ENCODE data around the gene FSIP1.

FSIP1 gene

DNA sequence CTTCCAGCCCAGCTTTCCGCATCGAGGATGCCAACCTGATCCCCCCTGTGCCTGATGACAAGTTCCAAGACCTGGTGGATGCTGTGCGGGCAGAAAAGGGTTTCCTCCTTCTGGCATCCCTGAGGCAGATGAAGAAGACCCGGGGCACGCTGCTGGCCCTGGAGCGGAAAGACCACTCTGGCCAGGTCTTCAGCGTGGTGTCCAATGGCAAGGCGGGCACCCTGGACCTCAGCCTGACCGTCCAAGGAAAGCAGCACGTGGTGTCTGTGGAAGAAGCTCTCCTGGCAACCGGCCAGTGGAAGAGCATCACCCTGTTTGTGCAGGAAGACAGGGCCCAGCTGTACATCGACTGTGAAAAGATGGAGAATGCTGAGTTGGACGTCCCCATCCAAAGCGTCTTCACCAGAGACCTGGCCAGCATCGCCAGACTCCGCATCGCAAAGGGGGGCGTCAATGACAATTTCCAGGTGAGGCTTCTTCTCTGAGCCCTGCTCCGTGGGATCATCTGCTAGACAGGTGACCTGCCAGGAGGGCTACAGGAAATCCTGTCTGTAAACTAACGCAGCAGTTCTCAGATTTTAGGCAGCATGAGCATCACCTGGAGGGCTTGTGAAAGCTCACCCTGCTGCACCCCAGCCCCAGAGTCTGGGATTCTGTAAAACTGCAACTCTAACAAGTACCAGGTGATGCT lies 200.2 kb downstream of the FSIP1 start:
- peak; percentile 69 for DNase-seq (ENCODE audit: low spot score)

DNA sequence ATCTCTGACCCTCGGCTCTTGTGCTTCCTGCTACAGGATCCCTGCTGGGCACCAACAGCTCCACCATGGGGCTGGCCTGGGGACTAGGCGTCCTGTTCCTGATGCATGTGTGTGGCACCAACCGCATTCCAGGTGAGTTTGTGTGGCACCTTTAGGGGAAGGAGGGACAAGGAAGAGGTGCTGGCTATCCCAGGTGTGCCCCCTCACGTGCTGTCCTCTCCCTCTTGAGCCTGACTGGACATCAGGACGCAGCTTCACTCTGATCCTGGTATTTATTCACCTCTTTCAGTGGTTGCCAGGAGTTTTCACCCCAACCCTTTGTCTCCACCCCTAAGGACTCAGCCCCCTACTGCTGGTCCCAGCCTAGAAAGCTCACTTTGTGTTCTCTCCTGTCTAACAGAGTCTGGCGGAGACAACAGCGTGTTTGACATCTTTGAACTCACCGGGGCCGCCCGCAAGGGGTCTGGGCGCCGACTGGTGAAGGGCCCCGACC lies 200.8 kb downstream of the FSIP1 start:
- DNase-seq (ENCODE audit: low spot score) = peak; percentile 86

DNA sequence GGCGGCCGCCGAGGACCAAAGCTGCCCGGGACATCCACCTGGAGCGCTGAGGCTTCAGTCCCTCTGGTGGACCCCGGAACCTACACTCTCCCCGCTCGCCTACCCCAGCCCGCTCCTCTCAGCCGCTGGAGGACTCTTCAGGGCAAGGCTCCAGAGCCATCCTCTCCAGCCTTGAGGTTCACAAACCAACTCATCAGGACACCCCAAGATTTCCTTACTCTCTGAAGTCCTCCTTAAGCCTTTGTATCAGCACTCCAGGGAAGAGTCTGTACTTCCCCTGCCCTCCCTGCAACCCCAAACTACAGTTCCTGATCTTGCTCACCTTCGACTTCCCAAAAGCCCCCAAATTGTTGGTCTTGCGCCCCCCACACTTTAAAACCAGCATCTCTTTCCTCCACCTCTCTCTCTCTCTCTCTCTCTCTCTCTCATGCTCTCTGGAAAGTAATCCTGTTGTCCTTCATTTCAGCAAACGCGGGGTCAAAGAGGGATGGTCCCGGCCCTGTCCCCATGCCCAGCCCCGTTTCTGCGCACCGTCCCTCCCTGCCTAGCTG lies 201.3 kb downstream of the FSIP1 start:
- no peak for DNase-seq (ENCODE audit: low spot score)

DNA sequence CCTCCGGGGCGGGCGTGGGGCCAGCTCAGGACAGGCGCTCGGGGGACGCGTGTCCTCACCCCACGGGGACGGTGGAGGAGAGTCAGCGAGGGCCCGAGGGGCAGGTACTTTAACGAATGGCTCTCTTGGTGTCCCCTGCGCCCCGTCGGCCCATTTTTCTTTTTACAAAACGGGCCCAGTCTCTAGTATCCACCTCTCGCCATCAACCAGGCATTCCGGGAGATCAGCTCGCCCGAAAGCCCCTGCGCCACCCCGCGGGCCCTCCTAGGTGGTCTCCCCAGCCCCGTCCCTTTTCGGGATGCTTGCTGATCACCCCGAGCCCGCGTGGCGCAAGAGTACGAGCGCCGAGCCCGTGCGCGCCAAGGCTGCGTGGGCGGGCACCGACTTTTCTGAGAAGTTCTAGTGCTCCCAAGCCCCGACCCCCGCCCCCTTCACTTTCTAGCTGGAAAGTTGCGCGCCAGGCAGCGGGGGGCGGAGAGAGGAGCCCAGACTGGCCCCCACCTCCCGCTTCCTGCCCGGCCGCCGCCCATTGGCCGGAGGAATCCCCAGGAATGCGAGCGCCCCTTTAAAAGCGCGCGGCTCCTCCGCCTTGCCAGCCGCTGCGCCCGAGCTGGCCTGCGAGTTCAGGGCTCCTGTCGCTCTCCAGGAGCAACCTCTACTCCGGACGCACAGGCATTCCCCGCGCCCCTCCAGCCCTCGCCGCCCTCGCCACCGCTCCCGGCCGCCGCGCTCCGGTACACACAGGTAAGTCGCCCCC lies 202.0 kb downstream of the FSIP1 start, which contains the start of gene THBS1:
THBS1 (plus strand) TSS at position 595 of the 757 bp plus-strand sequence. CDS start 779 bp downstream, outside the sequence.
- DNase-seq (ENCODE audit: low spot score) = peak; percentile 96

DNA sequence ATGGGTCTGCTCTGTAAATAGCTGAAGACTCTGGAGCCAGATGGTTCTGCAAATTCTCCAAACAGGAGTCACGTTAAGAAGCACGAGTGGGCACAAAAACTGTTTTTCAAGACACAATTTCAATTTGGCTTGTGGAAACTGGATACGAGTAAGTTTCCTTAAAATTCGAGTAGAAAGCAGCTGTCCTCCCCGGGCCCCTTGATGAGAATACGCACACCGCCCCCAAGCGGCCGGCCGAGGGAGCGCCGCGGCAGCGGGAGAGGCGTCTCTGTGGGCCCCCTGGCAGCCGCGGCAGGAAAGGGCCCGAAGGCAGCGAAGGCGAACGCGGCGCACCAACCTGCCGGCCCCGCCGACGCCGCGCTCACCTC lies 202.5 kb downstream of the FSIP1 start:
- DNase-seq (ENCODE audit: low spot score) = peak; percentile 94

DNA sequence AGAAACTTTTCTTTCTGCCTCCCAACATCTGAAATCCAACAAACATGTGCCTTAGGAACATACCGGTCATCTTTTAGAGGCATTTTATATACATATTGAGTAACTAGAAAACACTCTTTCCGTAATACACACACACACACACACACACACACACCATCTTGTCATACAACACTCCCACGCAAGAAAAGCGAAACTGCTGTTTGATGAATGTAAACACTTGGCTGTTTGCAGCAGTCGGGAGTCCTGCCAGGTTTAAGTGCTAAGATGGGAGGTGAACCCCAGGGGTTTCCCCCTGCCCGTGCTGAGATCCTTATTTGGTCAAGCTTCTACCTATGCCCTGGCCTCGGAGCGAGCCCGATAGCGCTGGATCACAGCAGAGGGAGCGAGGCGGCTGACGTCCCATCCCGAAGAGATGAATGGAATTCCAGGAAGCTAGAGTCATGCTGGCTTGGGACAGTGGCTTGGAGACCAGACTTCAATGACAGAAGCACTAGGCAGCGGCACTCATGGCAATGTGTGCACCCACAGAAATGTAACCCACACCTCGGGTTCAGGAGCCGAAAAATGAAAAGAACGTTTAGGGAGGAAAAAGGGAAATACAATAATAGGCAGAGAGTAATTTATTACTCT lies 203.0 kb downstream of the FSIP1 start:
- peak; percentile 98 for DNase-seq (ENCODE audit: low spot score)

DNA sequence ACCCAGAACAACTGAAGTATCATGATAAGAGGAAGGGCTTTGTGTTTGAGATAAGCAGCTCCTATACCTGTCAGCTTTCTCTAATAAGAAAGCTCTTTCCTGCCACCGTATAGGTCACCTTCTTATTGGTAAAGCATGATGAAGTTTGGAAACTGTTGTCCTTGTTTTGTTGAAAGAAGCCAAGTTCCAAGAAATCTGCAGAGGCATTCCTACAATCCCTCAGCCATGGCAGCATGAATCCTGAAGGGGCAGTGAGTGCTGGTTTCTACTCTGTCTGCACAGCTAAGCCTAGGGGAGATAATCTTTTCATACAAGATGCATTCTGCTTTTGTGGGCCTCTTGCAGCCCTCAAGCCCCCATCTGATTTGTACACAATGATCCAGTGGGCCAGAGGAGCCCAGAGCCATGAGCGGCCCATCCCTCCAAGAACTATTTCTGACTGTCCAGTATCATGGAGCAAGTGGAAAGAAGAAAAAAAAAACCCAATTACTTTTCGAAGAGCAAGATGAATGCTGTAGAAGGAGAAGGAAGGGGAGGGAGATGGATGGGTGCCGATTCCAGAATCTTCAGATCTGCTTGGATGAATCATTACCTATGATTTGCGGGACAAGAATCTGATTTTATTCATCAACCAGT lies 203.7 kb downstream of the FSIP1 start:
- DNase-seq (ENCODE audit: low spot score) = peak; percentile 36

DNA sequence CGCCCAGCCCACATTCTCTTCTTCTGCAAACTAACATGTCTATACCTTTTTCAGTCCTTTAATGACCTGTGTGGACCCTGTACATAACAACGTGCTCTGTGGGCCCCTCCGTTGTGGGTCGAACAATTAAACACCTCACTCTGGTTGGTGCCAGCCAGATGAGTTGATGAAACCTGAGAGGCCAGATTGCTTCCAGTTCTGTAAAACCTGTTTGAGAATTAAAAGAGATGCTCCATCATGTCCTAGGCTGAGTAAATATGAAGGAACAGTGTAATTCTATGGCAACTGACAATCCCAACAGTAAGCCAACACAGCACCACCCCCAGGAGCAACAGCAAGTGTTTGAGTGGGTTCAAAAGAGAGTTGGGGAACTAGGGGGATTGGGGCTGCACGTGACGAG lies 207.5 kb downstream of the FSIP1 start:
- DNase-seq (ENCODE audit: low spot score) = no peak

DNA sequence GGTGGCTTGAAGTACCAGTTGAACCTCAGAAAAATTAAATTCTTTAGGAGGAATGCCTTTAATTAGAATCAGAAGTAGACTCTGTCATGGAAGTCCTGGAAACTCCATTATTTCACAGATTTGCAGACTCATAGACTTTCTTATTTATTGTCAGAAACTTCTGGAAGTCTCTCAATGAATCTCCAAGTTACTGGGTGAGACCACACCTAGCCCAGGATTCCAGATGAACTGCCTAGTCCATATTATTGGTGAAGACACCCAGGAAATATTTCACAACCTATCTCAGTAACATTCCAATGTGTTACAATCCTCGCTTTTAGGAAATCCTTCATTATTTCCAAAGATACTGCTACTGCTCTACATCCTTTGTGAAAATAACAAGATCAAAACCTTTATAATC lies 208.2 kb downstream of the FSIP1 start:
- no peak for DNase-seq (ENCODE audit: low spot score)

DNA sequence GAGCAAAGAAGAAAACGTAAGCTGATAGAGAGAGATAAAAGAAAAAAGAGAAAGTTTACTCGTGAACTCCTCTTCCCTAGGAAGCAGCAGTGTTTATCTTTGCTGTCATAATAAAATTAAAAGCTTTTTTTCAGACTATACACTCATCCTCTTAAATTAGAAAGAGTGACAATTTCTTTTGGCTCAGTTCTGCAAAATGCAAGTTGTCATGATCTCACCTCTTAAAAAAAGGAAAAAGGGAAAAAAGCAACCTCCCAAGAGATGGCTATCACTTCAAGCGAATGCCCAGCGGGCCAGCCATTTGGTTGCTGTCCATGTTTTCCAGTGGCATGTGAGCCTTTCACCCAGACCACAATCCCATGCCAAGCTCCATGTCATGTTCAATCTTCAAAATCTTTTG lies 208.8 kb downstream of the FSIP1 start:
- DNase-seq (ENCODE audit: low spot score) = no peak

DNA sequence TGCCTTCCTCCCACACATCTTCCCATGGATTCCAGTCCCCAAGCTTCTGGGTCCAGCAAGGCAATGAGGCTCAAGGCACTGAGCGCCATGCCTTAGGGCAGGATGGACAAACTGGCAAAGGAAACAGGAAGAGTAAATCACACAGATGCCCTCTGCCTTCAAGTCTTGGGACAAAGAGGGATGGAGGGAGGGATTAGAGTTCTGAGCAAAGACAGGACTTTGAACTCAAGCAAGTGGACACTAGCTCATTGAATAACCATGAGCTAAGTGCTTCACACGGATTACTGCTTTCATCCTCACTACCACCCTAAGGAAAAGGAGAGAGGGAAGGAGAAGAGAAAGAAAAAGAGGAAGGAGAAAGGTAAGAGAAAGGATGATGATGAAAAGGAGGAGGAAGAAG lies 209.4 kb downstream of the FSIP1 start:
- no peak for DNase-seq (ENCODE audit: low spot score)

DNA sequence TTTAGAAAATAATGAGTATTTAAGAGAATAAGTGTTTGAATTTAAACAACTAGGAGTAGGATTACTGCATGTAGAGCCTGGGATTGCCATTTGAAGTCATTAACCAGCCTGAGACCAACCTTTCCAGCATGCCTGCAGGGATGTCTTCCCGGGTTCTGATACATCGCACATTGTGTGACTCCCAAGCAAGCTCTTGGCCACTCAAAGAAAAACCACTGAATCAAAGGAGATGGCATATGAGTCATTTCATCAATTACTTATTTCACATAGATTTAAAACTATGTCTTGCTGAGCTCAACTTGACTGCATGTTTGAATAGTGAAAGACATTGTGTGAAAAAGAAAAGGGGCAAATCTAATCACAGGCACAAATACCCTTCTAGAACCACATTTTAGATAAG lies 216.8 kb downstream of the FSIP1 start:
- DNase-seq (ENCODE audit: low spot score) = peak; percentile 41

DNA sequence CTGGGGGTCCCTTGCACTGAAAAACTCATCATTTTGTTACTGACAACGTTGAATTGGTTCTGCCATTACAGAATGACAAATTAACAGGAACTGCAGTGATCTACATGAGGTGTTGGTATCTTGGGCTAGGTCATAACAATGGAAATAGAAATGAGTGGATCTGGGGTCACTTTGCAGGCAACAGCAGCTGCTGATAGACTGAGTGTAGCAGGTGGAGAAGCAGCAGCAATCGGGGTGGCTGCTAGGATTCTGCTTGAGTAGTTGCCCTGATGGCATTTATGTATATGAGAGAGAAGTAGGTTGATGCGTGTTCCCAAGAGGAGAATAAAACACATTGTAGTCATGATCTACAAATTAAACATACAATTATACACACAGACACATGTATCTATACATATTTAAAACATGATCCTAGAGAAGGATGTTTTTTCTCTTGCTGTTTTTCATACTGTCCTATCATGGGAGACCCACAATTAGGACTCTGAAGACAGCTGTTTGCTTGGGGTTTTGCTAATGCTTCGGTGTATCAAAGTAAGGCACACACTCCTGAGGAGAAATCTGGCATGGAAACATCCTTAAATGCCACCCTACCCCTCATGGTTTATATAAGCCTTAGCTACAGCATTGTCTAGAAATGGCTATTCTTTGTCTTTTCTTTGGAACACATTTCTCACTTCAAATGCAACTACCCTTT lies 217.5 kb downstream of the FSIP1 start:
- DNase-seq (ENCODE audit: low spot score) = no peak

DNA sequence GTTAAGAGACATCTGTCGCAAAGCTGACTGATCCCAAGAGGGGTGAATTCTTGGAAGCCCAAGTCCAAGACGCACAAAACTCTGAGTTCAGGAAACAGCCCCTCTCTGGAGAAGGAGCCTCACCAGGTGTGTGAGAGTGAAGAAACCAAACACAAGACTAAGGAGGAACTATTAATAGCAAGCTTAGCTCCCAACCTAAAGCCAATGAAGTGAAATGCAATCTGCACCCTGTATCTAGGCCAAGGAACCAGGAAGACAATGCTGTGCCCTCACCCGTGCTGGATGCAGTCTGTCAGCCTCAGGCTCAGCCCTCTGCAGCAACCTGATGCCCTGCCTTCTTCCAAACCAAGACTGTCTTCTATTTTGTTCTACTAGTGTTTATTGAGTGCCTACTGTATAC lies 224.2 kb downstream of the FSIP1 start:
- no peak for DNase-seq (ENCODE audit: low spot score)

DNA sequence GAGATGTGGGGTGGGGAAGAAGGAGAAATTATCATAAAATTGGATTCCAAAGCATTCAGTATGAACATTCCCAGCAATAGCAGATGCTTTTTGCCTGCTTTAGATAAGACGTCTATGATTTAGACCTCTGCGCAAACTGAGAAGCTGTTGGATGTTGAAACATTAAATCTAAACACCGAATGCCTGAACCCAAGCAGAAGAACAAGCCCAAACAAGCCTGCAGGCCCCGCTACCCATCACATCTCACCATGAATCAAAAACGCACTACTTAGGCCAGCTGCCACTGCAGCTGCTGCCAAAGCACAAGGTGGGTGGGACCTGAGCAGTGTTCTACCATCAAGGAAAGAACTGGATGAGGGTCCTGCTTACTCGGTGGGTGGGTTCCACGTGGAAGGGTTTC lies 226.2 kb downstream of the FSIP1 start:
- DNase-seq (ENCODE audit: low spot score) = no peak

DNA sequence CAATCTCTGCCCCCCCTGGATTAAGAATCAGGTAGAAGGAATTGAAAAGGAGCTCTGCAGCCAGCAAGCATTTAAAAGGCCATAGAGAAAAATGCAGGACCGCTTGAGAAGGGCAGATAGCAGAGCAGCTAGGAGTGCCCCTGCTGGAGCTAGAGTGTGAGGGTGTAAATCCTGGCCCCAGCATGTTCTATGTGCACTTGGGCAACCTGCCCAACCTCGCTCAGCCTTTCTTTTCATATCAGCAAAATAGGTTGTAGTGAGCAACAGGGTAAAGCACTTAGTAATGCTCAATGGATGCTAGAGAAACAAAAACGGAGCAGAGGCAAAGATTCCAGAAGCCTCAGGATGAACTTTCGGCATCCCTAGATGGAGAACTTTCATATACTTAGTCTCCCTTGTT lies 226.8 kb downstream of the FSIP1 start:
- DNase-seq (ENCODE audit: low spot score) = no peak

DNA sequence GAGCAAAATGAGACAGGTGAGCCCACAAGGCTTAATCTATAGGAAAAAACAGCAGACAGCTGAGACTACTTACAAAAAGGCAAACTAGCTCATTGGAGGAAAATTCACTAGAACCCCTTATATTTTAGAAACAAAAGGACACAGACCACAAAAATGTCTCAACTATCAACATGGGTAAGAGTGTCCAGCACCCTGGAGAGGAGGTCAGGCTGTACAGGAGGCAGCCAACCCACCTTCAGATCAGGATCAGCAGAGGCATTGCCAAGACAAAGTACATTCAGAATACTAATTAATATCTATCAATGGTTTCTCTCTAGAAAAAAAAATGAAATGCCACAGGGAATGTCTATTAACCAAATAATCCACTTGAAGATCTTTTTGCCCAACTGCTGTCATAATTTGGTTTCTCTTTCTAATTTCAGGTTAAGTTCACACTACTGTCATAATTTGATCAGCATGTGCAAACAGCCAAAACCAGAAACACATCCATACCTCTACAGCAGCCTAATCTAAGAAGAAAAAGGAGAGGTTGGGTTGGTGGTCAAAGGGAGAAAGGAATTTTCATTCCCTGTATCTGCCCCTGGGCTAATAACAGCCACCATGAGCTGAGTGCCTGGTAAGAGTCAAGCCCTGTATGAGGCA lies 227.8 kb downstream of the FSIP1 start:
- DNase-seq (ENCODE audit: low spot score) = no peak

DNA sequence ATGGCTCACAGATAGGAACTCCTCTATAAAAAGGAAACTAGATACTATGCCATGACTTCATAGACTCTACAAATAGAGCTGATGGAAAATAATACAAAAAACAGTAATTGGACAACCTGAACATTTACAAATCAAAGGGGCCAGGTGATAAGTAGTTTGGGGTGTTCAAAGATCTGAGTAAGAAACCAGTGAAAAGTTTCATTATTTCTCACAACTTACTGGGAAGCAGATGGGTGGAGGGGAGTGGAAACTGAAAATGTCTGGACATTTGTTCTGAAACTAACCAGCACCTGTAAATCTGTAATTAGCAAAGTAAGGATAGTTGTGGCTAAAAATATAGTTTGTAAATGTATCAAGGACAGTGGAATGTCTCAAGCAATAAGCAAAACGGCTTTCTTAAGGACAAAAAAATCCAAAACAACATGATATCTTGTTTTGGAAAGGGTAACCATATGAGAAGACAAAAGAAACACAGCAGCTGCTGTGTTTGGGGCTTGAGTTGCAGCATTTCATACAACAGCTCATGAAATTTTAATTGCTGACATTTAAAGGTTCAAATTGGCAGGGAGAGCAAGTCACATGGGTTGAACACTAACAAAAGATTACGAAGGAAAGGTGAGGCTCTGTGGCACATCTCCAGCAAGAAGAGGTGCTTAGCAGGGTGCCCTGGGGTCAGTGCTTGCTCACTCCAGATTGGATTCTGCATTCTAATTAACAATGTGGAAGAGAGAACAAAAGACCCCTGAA lies 228.5 kb downstream of the FSIP1 start:
- no peak for DNase-seq (ENCODE audit: low spot score)

DNA sequence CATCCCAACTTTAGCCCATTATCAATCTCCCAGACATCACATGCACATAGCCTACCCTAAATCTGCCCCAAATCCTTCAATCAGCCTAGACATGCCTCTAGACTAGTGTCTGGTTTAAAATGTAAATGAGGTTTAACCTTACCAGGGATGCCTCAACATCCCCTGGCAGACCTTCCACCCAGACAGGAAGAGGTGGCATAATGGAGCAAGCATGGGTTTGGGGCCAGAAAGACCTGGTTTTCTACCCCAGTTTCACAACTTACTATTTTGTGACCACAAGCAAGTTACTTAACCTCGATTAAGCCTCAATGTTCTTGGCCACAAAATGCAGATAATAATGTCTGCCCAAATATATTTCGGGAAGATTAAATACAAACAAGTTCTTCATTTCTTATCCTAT lies 230.1 kb downstream of the FSIP1 start:
- DNase-seq (ENCODE audit: low spot score) = no peak

DNA sequence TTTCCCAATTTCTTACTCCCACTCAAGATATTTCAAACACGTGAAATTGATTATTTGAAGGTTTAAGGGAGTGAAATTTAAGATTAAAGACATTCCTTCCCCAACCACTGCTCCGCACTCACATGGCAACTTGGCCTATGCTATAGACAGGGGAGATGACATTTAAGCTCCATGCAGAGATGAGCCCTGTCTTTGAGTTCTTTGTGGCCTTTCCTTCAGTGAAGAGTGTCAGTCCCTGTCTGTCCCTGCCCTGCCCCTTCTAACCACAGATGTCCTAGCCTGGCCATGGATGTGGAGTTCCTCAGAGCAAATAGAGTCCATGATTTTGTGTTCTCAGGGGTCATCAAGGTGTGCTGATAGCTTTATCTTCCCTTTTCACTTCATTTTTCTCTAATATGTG lies 231.2 kb downstream of the FSIP1 start:
- DNase-seq (ENCODE audit: low spot score) = no peak

Data from kidney tubule cell (primary cell).